ENCODE measurements around the gene CRY2.
"Not testable (repeated sequence)": the region's sequence is repeated elsewhere in the genome, so short reads cannot be mapped to it uniquely, and the experiment has no call there.

The CRY2 gene

GRCh38 chr11:45811571-45812290 lies 35.5 kb upstream of the CRY2 start:
- no peak for DNase-seq

GRCh38 chr11:45812581-45813548 lies 34.4 kb upstream of the CRY2 start:
- DNase-seq: no peak

GRCh38 chr11:45815747-45816146 lies 31.5 kb upstream of the CRY2 start:
- DNase-seq: no peak

- DNase-seq: no peak
These were observed 30.7 kb upstream of the CRY2 start for GRCh38 chr11:45816614-45817013.

GRCh38 chr11:45817191-45817590 lies 30.1 kb upstream of the CRY2 start:
- DNase-seq: no peak

- no peak for DNase-seq
These were observed 28.2 kb upstream of the CRY2 start for GRCh38 chr11:45818961-45819605.

GRCh38 chr11:45820211-45820857 lies 26.9 kb upstream of the CRY2 start:
- no peak for DNase-seq

- DNase-seq: not testable (repeated sequence)
These were observed 20.8 kb upstream of the CRY2 start for GRCh38 chr11:45826492-45826891.

GRCh38 chr11:45827123-45827522 lies 20.2 kb upstream of the CRY2 start:
- DNase-seq: no peak

- no peak for DNase-seq
These were observed 18.3 kb upstream of the CRY2 start for GRCh38 chr11:45828996-45829395.

GRCh38 chr11:45830596-45830995 lies 16.7 kb upstream of the CRY2 start:
- no peak for DNase-seq

GRCh38 chr11:45832811-45833441 lies 14.3 kb upstream of the CRY2 start:
- no peak for DNase-seq

GRCh38 chr11:45833761-45834160 lies 13.5 kb upstream of the CRY2 start:
- peak in 1 of 5 donors; percentile 19 for DNase-seq

GRCh38 chr11:45834298-45834756 lies 12.9 kb upstream of the CRY2 start:
- DNase-seq: peak in 1 of 5 donors; percentile 94

GRCh38 chr11:45839204-45839603 lies 8.1 kb upstream of the CRY2 start:
- no peak for DNase-seq

GRCh38 chr11:45840251-45840650 lies 7.0 kb upstream of the CRY2 start:
- not testable (repeated sequence) for DNase-seq

- DNase-seq: peak; percentile 82 to 91 (median 86)
These were observed 3.9 kb upstream of the CRY2 start for GRCh38 chr11:45843158-45843924.

- no peak for DNase-seq
These were observed 2.3 kb upstream of the CRY2 start for GRCh38 chr11:45844822-45845578.

- no peak for DNase-seq
These were observed 1.1 kb upstream of the CRY2 start for GRCh38 chr11:45846174-45846675.

- DNase-seq: peak in 4 of 5 donors; percentile 20 to 64 (median 32)
These were observed 639 bp downstream of the CRY2 start for GRCh38 chr11:45847911-45848316.

Data from T-helper 1 cell (primary cell).